Stimulated activated memory B cell treated with anti-CD40 and anti-IgM and Interleukin-4, amounts not matched to agents 10 μg/mL and 1 μg/mL and 100 μg/mL, for 72 hours (primary cell): ENCODE measurements around the gene PDYN.

ENCODE experiments used
- ATAC-seq: fragments of 150-1000 bp; cut with Tn5 transposase; 2 replicates; pipeline ENCODE4 v1.10.0; 2021
- H3K27ac Mint-ChIP-seq: one replicate; pipeline ENCODE4 v1.8.0; 2022; ENCODE audit warnings: mild to moderate bottlenecking, mixed read lengths
- H3K27me3 Mint-ChIP-seq: one replicate; pipeline ENCODE4 v1.8.0; 2022; ENCODE audit warnings: mixed read lengths
- H3K36me3 Mint-ChIP-seq: one replicate; pipeline ENCODE4 v1.8.0; 2022; ENCODE audit warnings: mixed read lengths
- H3K4me1 Mint-ChIP-seq: one replicate; pipeline ENCODE4 v1.8.0; 2022; ENCODE audit warnings: mixed read lengths
- H3K4me3 Mint-ChIP-seq: one replicate; pipeline ENCODE4 v1.8.0; 2022; ENCODE audit warnings: mild to moderate bottlenecking, moderate library complexity, mixed read lengths
- H3K9me3 Mint-ChIP-seq: one replicate; pipeline ENCODE4 v1.8.0; 2022; ENCODE audit warnings: mixed read lengths

The PDYN gene

DNA sequence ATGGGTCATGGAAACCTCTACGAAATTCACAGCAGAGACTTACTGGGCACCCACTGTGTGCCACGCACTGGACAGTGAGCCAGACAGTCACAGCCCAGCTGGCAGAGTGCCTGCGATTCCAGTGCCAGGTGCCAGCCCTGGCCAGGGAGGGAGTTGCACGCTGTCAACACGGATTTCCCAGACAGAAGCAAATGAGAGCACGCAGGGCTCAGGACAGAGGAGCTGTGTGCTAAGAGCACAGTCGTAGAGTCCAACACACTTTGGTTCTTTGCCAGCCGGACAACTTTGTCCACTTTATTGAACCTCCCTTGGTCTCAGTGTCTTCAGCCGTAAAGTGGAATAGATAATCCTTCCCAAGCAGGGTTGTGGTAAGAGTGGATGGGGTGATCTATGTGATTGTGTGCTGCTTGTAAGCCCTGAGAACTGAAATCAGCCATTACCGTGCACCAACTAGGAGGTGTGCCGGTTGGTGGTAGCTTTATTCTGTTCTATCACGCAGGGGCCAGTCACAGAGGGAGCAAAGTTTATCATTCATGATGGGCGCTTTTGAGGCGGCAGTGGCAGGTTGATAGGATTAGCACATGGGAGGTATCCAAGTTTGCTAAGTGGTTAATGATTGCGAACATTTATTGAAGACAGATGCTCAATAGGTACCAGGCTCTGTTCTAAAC is 58.0 kb downstream of the PDYN start:
- no peak overlapping the region for H3K27ac Mint-ChIP-seq
- no peak overlapping the region for H3K4me3 Mint-ChIP-seq
- no peaks in the 10 kb centered on the region for H3K9me3 Mint-ChIP-seq
- peaks cover 79% of the 10 kb centered on the region for H3K36me3 Mint-ChIP-seq
- peaks cover 7% of the 10 kb centered on the region for H3K4me1 Mint-ChIP-seq
- ATAC-seq: no peak
- no peaks in the 10 kb centered on the region for H3K27me3 Mint-ChIP-seq

DNA sequence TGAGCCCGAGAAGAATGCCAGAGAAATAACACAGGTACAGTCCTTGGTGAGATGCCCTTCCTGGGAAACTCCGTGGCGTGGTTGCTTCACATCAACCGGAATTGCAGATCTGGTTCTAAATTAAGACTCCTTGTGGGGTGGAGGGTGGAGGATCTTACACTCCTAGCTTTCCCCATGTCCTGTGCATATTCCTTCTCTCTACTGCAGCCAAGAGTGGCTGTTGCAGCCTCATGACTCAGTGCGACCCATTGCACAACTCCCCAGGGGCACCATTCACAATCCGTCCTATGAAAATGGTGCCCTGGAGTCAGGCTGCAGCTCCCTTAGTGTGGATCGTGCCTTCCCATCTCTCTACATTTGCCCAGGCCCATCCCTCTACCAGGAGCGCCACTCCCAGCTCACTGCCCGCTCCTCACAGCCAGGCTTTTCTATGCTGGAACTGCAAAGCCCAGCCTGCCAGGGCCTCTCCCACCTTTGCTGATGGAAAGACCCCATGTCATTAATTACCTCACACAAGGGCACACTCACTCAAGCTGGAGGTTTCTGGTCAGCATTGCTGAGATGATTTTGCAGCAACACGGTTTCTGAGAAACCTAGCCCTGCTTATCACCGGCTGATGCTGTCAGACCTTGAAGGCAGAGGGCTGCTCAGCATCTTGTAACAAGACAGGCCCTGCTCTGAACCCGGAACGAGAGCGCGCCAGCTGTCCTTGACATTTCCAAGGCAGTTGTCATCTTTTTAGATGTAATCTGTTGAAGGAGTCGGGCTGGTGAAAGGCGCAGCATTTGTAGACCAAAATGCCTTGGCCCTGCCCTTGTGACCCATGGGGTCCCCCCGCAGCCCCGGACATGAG is 58.9 kb downstream of the PDYN start:
- ATAC-seq: no peak
- no peak overlapping the region for H3K4me3 Mint-ChIP-seq
- H3K36me3 Mint-ChIP-seq: peaks cover 82% of the 10 kb centered on the region

DNA sequence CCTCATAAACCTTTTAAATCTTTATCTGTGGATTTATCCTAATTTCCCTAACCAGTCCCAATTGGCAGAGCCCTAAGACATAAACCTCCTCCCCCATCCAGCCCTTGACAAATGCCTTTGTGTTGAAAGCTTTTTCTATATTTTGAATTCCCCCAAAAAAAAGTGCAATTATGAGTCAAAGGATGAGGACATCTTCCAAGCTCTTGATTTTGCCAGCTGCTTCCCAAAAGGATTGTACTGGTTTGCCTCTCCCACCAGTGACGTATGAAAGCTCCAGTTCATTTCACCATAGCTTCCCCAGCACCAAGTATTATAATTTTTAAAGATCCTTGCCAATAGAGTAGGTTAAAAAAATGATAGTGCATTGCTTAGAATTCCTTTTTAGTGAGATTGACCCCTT is 59.7 kb downstream of the PDYN start:
- H3K27ac Mint-ChIP-seq: no peak overlapping the region
- no peak for ATAC-seq
- H3K4me1 Mint-ChIP-seq: peaks cover 16% of the 10 kb centered on the region
- H3K9me3 Mint-ChIP-seq: no peaks in the 10 kb centered on the region
- H3K27me3 Mint-ChIP-seq: no peaks in the 10 kb centered on the region
- peaks cover 88% of the 10 kb centered on the region for H3K36me3 Mint-ChIP-seq
- no peak overlapping the region for H3K4me3 Mint-ChIP-seq

More for the DNA sequence above, 58.9 kb downstream of the PDYN start:
- Mint-ChIP-seq H3K4me1 (peaks cover 8% of the 10 kb centered on the region), H3K27me3 (no peaks in the 10 kb centered on the region), H3K27ac (no peak overlapping the region), H3K9me3 (no peaks in the 10 kb centered on the region)

DNA sequence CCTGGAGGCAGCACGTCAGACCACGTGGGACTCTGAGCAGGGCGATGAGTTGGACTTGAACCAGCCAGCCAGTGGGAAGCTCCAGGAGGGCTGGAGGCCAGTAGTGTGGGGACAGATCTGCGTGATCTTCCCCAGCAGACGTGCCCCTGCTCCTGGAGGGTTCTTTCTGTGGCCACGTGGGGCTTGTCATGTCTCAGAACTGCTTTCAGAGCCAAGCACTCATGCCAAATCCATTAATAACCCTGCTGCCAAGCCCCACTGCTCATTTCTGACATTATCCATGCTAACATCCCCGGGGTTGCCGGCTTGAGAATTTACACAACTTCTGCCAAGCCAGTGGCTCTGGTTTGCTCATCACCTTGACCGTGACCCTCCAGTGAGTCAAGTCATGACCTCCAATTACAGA is 60.4 kb downstream of the PDYN start:
- Mint-ChIP-seq H3K4me3 (no peak overlapping the region), H3K9me3 (no peaks in the 10 kb centered on the region), H3K27ac (no peak overlapping the region), H3K36me3 (peaks cover 88% of the 10 kb centered on the region), H3K27me3 (no peaks in the 10 kb centered on the region), H3K4me1 (peaks cover 23% of the 10 kb centered on the region)
- ATAC-seq: no peak

DNA sequence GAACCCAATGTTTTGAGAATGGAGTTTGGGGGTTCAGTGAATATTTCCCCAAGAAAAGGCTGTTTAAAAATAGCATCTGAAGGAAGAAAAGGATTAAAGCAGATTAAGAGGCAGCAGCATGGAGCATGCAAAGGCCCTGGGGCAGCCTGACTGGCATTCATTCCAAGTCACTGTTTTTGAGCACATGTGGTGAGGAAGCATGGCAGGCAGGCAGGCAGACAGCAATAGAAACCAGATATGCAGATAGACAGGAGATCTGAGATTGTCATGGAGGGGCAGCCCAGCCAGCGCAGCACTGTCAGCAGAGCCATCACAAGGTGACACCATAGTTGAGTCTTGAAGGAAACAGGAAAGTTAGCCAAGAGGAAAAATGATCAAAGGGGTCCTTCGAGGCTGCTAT is 60.9 kb downstream of the PDYN start:
- peaks cover 88% of the 10 kb centered on the region for H3K36me3 Mint-ChIP-seq
- no peak overlapping the region for H3K4me3 Mint-ChIP-seq
- H3K9me3 Mint-ChIP-seq: no peaks in the 10 kb centered on the region
- no peaks in the 10 kb centered on the region for H3K27me3 Mint-ChIP-seq
- no peak for ATAC-seq
- H3K27ac Mint-ChIP-seq: no peak overlapping the region
- H3K4me1 Mint-ChIP-seq: peaks cover 28% of the 10 kb centered on the region

DNA sequence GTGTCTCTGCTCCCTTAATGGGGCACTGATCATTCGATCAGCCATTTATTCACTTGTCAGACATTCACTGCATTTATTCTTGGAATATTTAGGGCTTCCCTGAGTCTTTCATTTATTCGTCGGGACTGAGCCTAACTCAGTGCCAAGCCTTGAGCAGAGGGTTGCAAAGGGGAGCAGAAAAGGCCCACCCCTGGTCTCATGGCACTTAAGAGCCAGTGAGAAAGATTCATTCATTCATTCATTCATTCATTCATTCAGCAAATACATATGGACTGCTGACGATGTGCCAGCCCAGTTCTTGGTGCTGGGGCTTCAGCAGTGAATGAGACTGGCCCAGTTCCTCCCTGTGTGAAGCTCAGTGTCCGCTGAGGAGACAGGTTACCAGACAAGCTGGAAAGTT is 62.0 kb downstream of the PDYN start:
- Mint-ChIP-seq H3K4me3 (no peak overlapping the region), H3K27me3 (no peaks in the 10 kb centered on the region), H3K4me1 (peaks cover 37% of the 10 kb centered on the region), H3K27ac (no peak overlapping the region), H3K9me3 (no peaks in the 10 kb centered on the region), H3K36me3 (peaks cover 87% of the 10 kb centered on the region)
- no peak for ATAC-seq

DNA sequence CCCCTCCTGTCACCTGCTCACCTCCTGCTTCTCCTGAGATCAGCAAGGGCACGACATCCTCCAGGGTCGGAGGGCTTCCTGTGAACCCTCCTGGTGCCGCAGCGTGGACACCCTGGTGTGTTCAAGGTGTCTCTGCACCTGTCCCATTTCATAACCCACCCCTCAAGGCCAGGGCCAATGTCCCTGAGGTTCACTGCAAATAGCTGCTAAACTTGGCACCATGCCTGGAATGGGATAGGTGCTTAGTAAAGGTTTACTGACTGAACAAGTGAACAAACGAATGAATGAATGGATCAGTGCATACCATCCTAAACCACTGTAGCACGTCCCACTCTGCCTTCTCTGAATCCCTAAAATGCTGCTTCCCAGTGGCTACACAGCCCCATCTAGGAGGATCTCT is 63.7 kb downstream of the PDYN start:
- H3K27me3 Mint-ChIP-seq: no peaks in the 10 kb centered on the region
- no peak overlapping the region for H3K27ac Mint-ChIP-seq
- peaks cover 87% of the 10 kb centered on the region for H3K36me3 Mint-ChIP-seq
- ATAC-seq: no peak
- H3K4me1 Mint-ChIP-seq: peaks cover 43% of the 10 kb centered on the region
- H3K4me3 Mint-ChIP-seq: no peak overlapping the region
- no peaks in the 10 kb centered on the region for H3K9me3 Mint-ChIP-seq

DNA sequence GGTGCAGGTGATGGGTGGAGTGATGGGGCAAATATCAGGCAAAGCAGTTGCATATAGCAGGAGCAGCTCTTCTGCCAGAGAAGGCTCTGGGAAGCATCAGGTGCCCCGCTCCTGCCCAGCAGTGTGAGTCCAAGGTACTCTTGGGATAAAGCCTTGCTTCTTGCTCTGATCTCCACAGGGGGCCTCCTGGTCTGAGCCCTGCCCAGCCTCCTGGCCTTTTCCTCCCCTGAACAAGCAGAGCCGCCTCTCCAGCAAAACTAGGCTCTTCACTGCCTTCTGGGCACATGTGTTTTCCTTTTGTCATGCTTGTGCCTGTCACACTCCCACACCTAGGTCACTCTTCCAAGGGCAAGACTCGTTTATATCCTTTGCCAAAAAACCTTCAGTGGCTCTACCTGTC is 64.4 kb downstream of the PDYN start:
- no peak overlapping the region for H3K27ac Mint-ChIP-seq
- H3K9me3 Mint-ChIP-seq: no peaks in the 10 kb centered on the region
- ATAC-seq: no peak
- H3K4me3 Mint-ChIP-seq: no peak overlapping the region
- H3K27me3 Mint-ChIP-seq: no peaks in the 10 kb centered on the region
- H3K4me1 Mint-ChIP-seq: peaks cover 43% of the 10 kb centered on the region
- H3K36me3 Mint-ChIP-seq: peaks cover 87% of the 10 kb centered on the region

DNA sequence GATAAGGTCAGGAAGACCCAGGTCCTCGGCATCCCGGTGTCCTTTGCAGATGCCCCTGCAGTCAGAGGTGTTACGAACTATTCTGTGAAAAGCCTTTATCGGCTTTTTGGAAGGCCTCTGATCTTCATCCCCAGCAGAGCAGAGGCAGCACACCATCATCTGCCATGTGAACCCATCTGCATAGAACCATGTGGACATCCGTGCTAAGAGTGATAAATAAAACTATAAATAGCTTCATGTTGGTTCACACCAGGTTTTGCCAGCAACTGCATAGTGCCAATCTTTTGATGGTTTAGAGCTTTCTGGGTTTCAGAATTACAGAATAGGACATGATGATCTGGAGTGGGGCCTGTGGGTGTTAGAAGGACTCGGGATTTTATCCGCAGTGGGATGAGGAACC is 65.1 kb downstream of the PDYN start:
- H3K4me1 Mint-ChIP-seq: peaks cover 43% of the 10 kb centered on the region
- no peak for ATAC-seq
- no peaks in the 10 kb centered on the region for H3K9me3 Mint-ChIP-seq
- no peaks in the 10 kb centered on the region for H3K27me3 Mint-ChIP-seq
- no peak overlapping the region for H3K4me3 Mint-ChIP-seq
- H3K36me3 Mint-ChIP-seq: peaks cover 82% of the 10 kb centered on the region
- H3K27ac Mint-ChIP-seq: peak overlapping the region; percentile 13
